Pons (tissue), 1 donor: ENCODE data around the gene BRD3OS.
A peak's percentile ranks its signal among the peaks of the same experiment; 100 is the strongest.

ENCODE experiments used
- DNase-seq: peaks from one replicate; pipeline ENCODE4 v3.0.0-alpha.2; 2016; ENCODE audit warnings: low spot score

Gene BRD3OS

DNA sequence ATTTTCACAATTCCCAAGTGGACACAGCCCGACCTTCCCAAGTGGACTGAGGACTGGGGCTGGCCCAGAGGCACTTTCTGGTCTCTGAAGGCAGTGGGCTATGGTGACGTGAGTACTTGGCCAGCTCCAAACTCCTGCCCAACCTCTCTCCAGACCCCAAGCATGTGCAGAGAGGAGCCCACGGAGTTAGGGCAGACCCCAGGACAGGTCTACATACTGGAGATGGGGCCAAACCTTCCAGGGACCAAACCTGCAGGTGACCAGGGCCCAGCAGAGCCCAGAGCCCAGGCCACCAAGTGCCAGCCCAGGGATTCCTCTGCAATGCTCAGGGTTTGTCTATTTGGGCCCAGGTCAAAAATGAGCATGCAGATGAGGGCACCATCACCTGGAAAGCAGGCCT, 27.2 kb downstream of the BRD3OS start:
- DNase-seq: no peak

DNA sequence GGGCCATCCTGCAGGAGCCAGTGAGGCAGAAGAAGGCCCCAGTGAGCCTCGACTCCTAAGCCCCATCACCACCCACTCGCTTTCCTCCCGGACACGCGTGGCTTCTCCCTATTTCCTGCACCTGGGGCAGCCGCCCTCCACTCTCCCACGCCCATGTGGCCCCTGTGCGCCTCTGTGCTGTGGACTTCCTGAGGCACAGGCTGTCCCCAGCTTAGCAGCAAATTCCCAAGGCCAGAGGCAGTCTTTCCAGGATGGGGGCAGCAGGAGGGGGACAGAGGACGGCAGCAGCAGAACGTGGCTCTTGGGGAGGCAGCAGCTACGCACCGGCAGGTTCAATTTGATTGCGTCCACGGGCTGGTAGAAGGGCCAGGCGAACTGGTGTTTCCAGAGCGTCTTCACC, 27.7 kb downstream of the BRD3OS start:
- no peak for DNase-seq

DNA sequence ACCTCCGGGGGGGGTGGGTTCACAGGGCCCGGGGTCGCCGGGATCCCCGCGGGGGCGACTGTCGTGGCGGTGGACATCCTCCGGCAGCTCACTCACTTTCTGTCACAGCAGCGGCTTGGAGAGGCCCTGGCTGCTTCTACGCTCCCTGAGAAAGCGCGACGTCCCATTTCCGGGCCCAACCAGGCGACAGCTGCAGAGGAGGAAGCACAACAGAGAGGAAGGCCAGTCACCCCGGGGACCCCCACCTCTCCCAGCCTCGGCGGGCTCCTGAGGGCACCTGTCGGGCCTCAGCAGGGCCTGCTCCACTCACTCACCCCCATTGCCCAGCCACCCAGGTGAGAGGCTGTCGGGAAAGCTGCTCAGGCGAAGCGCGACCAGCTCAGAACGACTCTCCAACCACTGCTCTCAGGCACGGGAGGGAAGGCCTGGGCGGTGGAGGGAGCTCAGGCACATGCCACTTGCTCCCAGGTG, 28.2 kb downstream of the BRD3OS start:
- DNase-seq: no peak

DNA sequence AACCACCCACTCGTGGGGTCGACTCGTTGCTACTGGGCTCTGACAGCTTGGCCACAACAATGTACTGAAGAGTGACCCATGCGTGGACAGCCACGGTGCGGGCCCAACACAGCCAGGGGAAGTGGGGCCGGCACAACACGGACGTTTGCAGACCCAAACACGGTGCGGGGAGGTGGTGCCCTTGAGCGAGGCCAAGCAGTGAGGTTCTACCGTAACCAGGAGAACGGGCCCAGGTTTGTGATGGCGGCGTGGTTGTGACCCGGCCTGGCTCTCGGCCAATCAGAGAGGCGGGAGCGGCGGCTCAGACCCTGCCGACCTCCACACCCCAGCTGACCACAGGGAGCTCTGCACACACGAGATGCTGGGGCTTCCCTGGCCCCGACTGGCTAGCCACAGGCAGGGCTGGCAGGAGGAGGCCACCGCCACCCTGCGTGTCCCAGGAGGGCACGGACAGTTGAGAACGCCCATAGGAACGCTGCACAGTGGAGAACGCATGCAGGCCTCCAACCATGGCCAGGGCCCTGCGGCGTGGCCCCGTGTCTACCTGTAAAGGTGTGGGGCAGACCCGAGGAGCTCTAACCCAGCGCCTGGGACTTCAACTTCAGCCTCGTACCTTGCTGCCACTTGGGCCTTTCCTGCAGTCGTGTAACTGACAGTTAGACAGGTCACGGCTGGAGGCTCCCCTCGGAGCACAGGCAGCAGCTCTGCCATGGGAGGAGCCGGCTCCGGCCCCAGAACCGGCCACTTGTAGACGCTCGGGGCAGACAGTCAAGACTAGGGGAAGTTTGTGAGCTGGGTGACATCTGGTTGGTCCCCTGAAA, 28.9 kb downstream of the BRD3OS start:
- DNase-seq: no peak

DNA sequence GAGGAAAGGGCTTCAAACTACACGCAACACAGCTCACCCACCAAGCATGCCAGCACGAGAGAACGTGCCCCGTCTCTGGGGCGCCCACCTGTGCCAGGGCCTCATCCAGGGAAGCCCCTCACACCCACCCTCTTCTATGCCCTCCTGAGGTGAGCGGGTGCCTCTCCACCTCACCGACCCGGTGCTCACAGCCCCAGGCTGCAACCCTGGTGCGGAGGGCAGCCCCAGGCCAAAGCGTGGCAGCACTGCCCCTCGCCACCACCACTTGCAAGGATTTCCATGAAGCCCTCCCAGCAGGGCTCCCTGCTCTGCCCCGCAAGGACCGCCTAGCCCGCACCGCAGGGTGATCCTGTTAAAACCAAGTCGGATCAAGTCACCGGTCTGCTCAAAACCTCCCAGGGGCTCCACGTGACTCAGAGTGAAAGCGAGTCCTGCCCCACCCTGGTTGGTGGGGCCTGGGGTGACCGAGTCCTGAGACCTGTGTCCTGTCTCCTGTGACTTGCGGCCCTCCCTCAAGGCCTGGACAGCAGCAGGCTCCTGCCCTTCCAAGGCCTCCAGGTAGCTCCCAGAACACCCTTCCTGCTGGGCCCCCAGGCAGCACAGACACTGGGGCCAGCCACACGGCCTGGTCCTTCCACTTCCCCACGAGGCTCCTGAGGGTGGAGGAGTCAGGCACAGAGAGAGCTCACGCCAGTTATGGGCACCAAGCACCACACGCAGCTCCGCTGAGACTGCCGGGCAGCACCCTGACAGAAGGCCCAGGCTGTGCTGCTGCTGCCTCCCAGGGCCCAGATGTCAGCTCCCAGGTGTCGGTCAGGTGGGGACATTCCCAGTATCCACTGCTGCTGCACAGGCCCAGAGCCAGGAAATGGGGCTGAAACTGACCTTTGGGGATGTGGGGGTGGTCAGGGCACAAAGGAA, 29.9 kb downstream of the BRD3OS start:
- DNase-seq: no peak

DNA sequence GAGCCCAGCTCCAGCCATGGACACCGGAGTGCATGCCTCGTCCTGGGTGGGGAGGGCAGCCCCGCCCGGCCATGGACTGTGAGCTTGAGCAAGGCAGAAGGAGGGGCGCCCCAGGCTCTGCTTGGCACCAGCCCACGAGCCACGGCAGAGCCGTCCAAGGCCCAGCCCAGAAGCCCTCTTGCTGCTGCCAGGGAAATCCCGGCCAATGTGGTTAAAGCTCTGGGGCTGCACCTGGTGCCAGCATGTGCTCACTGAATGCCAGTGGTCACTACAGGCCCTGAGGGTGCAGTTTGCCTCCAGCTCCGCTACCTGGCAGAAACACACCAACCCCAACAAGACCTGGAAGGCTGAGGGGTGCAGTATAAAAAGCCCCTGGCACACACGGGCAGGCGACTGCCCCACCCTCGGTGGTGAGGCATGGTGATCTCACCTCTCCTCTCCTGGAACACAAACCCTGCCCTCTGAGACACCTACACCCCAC, 30.7 kb downstream of the BRD3OS start:
- peak; percentile 66 for DNase-seq

DNA sequence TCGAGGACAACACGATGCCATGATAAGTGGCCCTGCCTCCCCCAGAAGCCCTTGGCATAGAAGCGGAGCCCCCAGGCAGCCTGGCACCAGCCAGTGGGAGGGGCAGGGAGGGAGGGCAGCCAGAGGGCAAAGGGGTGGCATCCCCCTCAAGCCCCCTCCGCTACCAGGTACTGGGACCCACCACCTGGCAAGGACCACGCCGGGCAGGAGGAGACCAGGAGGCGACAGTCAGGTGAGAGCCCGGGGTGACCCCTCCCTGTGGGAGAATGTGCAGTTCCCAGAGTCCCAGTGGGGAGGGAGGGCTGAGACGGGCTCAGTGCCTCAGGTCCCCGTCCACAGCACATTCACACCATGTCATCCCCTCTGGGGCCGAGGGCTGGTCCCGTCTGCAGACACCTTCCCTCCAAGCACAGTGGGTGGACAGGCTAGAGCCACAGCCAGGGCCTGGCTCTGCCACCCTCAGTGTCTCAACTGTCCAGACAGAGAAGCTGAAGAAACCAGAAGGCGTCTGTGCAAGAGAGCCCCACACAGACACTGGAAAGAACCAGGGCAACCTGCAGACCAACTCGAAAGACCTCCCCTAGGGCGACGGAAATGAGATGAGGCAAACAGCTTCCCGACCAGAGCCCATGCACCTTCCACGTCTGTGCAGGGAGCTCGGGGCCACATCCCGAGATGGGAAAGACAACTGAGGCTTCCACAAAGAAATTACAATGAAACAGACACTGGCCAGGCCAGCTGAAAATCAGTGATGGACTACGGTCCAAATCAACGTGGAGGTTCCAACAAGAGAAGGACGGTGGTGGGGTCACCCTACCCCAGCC, 31.4 kb downstream of the BRD3OS start:
- no peak for DNase-seq

DNA sequence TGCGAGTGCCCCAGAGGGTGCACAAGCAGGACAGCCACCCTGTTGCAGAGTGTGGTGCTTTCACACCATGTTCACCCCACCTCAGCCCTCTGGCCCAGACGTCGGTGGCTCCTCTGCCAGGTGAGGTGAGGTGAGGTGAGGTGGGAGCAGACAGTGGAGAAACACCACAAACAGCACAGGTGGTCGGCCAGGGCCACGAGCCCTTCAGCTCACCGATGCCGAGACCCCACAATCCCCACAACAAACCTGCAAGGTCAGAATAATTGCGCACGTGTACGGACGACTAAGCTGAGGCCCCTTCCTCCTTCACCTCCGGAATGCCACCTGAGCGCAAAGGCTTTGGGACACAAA, 32.0 kb downstream of the BRD3OS start:
- DNase-seq: no peak

DNA sequence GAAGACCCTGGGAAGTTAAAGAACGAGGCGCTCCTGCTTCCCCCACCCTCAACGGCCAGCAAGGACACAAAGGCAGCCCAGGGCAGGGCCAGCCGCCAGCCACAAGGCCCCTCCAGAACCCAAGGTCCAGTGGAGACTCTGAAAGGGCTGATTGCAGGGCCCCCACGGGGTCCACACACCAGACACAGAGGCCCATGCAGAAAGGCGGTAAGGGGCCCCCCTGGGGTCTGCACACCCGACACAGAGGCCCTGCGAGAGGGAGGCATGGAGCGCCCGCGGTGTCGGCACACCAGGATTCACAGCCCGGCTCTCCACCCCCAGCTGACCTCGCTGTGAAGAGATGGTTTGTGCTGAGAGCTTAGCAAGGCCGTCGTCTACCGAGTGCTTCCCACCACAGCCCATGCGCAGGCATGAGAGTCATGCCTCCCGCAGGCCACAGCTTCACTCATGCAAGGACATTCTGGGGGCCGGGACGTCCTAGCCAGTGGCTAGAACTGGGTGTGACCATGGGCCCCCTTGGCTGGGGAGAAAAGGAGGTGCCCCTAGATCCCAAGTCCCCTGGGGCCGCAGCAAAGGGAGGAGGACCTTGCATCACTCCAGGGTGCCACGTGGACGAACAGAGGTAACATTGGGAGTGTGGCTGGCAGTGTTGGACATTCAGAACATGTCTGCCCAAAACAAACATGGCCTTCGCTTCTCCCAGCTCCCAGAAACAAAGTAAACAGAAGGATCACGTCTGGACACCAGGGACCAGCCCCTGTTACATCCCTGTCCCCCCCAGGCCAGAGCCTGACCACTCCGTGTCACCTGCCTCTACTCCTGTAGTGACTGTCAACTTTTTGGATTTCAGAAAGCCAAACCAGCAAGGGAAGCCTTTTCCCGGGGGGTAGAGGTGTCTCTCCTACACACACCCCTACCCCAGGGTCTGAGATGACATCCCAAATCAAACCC, 32.7 kb downstream of the BRD3OS start:
- DNase-seq: no peak

DNA sequence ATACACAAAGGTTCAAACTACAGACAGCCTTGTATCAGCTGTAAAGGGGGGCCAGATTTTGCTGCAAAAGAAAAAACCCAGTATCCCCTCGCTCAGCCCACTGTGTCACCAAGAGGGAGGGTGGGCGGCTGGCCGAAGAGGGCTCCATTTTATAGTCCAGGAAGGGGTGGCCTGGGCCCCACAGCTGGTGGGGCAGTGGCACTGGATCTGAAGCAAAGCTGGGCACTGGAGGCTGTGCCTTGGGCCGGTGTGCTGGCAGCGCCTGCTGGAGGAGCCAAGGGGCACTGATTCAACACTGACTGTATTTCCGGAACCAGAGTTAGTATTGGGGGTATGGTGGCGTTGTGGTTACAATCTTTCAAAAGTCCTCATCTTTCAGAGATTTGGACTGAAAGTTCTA, 33.4 kb downstream of the BRD3OS start:
- DNase-seq: no peak

DNA sequence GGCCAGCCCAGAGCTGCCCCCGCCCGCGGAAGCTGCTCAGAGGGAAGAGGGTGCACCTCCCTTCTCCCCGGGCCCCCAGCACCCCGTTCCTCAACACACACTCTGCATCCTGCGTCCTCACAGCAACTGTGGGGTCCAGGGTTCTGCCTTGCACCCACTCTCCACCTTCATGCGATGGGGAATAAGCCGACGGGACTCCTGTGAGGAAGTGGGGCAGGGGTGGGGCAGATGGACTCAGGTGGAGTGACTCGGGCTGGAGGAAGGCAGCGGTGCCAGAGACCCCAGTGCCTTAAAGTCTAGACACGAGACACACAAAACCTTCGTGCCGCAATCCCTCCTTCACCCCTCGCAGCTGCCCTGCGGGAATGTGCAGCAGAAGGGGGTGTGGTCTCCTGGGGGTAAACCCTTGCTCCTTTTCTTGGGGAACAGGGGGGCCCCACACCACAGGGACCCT, 33.9 kb downstream of the BRD3OS start:
- DNase-seq: no peak

DNA sequence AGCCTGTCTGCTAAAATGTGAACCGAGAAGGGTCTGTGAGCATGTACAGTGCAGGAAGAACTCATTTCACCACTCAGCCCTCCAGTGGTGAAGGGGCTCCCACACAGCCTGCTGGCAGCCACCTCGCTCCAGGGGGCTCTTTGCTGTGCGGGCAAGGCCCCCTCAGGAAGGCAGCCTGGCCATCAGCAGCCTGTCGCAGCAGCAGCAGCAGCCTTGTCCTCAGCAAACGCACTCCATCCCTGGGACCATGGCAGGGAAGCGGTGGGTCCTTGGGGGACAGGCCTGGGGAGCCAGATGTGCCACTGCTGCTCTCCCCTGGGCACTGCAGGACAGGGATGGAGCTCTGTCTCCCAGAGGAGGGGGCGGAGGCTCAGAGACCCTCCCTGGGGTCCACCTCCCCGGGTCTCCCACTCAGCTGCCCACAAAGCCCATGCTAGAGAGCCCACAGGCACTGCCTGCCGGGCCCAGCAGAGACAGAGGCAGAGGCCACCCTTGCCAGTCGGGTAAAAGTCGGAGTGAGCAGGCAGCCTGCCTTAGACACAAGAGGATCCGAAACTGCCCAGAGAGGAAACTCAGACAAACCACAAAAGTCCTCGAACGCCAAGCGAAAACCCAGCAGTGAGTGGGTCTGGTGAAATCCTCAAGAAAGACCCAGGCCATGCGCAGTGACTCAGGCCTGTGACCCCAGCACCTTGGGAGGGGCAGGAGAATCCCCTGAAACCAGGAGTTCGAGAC, 34.5 kb downstream of the BRD3OS start:
- peak; percentile 76 for DNase-seq

DNA sequence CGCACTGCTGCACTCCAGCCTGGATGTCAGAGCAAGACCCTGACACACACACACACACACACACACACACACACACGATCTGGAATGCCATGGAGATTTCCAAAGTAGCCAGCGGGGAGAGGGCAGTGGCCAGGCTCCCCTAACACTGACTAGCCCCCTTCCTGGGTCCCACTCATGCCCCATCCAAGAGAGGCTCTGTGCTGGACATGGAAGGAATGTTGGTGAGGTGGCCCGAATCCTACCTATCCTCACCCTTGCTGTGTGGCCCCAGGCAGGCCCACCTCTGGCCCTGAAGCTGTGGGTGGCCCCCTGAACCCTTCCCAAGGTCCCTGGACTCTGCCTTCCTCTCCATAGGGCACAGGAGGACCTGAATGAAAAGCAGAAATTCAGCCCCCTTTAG, 35.3 kb downstream of the BRD3OS start:
- no peak for DNase-seq

DNA sequence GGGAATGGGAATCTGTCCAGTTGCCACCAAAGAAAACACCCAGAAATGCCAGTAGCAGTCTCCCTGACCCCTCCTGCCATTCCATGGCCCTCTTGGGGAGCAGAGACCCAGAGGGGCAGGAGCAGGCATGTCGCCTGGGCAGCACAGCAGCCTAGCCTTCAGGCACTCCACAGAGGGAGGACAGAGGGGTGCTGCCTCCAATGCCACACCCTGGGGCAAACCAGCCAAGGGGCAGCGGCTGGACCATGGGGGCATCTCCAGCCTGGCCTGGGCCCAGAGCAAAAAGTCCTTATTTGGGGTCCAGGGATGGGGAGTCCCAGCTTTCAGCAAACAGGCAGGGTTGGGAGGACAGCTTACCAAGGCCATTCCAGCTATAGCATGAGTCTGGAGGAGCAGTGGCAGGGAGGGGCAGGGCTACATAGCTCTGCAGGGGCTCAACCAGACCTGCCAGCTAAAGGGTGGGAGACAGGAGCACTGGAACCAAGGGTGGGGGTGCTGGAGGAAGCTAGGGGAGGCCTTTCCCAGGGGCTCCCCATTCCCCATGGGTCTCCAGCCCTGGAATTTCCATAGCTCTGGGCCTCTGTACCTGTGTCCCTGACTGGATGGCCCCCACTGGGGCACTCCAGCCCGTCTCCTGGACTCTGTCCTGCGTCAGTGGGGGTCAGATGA, 35.9 kb downstream of the BRD3OS start:
- no peak for DNase-seq

DNA sequence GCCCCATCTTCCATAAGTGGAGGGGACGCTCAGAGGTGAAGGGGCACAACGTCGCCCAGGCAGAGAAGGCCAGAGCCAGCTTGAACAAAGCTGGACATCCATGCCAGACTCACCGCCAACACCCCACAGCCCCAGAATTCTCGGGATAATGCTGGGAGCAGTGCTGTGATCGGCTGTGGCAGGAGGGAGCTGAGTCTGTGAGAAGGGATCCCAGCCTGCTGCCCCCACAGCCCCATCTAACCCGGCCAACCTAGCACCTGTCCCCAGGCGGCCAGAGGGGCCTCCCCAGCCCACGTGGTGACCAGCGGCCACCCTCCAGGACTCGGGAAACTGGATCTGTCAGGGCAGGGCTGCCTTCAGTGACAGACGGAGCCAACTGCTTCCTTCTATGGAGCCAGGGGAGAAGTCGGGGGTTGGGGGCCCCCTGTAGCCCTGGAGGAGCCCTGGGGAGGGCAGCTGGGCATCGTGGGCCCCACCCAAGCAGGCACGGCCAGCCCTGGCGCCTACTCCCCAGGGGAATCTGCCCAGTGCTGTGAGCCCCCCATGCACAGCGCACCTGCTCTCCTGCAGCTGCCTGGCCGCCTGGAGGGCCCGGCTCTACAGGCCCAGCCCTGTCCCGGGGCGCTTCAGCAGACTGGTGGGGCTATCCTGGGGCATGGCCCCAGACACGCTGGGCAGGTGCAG, 36.5 kb downstream of the BRD3OS start:
- DNase-seq: no peak

DNA sequence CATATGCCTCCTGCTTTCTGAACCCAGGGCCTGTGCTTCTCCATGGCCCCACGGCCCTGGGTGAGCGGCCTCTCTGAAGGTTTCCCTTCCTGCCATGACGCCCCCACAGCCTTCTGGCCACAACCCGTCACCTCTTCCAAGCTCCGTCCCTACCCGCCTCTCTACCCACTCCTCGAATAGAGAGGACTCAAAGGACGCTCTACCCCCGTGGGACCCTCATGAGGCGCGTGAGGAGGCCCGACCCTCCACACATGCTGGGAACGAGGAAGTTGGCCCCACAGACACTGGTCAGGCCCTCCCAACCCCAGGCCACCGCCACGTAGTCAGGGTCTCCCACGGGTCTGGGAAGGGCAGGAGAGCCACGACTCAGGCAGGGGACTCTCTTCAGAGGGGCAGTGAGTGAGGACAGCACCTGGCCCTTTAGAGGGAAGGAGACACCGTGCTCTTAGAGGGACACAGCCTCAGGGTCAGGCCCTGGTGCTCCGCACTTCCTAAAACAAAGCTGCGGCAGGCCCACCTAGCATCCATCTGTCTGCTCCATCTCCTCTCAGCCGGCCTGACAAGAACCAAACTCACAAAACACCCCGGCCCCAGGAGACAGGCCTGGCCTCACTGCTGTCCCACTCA, 37.3 kb downstream of the BRD3OS start:
- no peak for DNase-seq

DNA sequence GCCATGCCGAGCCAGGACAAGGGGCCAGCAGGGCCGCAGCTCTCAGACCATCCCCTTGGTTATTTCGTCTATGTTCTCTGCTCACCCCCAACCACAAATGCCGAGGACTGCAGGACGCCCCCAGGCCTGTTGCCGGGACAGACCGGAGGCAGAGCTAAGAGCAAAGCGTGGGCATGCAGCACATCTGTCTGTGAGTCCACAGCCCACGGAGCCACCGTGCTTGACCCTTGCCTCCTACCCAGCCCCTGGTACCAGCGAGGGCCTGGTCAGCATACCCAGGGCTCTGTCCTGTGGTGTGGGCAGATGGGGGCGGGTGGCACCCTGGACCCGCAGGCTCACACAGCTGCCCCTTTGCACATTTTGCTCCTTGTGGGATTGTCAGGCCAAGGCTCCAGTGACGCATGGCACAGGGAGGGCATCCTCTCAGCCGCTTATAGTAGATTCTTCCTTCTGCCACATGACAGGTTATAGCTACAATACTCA, 37.8 kb downstream of the BRD3OS start:
- DNase-seq: no peak
